Mammary epithelial cell (primary cell): ENCODE data around the gene GALNT10.
"Not testable (repeated sequence)": the region's sequence is repeated elsewhere in the genome, so short reads cannot be mapped to it uniquely, and the experiment has no call there.

Experiments used
- CTCF ChIP-seq, 2 donors: IDR thresholded peaks in 1 of 2; conservative IDR thresholded peaks in 1 of 2; 2 replicates each; pipeline ENCODE4 v1.5.1; 2011 to 2012; ENCODE audit warnings: inconsistent platforms in 2 of 2, low read length in 2 of 2, mild to moderate bottlenecking in 2 of 2, control low read depth in 1 of 2, low read depth in 1 of 2; ENCODE audit not compliant: insufficient read depth in 1 of 2; ENCODE audit errors: extremely low read depth in 1 of 2
- EZH2 ChIP-seq: IDR thresholded peaks from 2 replicates; pipeline ENCODE4 v1.6.1; 2012; ENCODE audit warnings: low read length, inconsistent platforms, borderline replicate concordance

- not testable (repeated sequence) for TF ChIP-seq EZH2; CTCF (conservative IDR thresholded peaks at IDR 0.05 in 1 of 2, IDR thresholded peaks at IDR 0.05 in 1 of 2; ENCODE audit: extremely low read depth in 1 of 2, insufficient read depth in 1 of 2, low read depth in 1 of 2, low read length in 2 of 2)
Observed at GRCh38 chr5:154150471-154150870, 40.1 kb upstream of the GALNT10 start.
